HepG2 (cell line): ENCODE measurements around the gene DOK1. TPM values are rescaled to one million over a fixed set of nuclear protein-coding genes. Genes with fewer than 3 reads are reported as not detected.

Experiments
- ATAC-seq: fragments of 200-7000 bp; cut with Tn5 transposase; 3 replicates; pipeline ENCODE4 v1.9.1; 2020; ENCODE audit warnings: mild to moderate bottlenecking, moderate library complexity
- BruUV-seq: library from RNA; stranded (reverse); fragments of 400-500 nt; replicated peaks from 2 replicates; lab custom pipeline; 2021; lab: Mats Ljungman, UMichigan
- CTCF ChIA-PET: fragments of 300-600 bp; formaldehyde crosslinking; extraction: SDS; loops from one replicate; lab custom pipeline; 2021; ENCODE audit warnings: low total read pairs, inconsistent platforms, low intra/inter-chr PET ratio; lab: Yijun Ruan, JAX
- POLR2A ChIA-PET: fragments of 350-600 bp; sonication (Branson Sonifier 250); formaldehyde crosslinking; loops from one replicate; lab custom pipeline; 2020; ENCODE audit warnings: antibody characterized with exemption, inconsistent platforms; lab: Yijun Ruan, JAX
- DNase-seq: peaks from one replicate; pipeline ENCODE4 v3.0.0-alpha.2; 2015; ENCODE audit warnings: low spot score
- FAIRE-seq: peaks from 3 replicates; lab custom pipeline; 2011; peaks lifted over from hg19 to GRCh38; lab: Jason Lieb, UNC
- H2AFZ ChIP-seq: one replicate; pipeline ENCODE4 v1.6.1; 2011; ENCODE audit warnings: low read length, inconsistent platforms
- H3K27ac ChIP-seq: fragments of 300-600 bp; 3 replicates; pipeline ENCODE4 v1.8.0; 2011; ENCODE audit warnings: mixed run types, mild to moderate bottlenecking, mixed read lengths, low read length, inconsistent platforms; ENCODE audit not compliant: insufficient read depth; ENCODE audit errors: extremely low read length
- H3K27me3 ChIP-seq, 2 experiments: fragments of 200-600 bp in 1 of 2; 2 replicates in 1 of 2; 3 replicates in 1 of 2; pipeline versions ENCODE4 v1.6.0 to v1.8.0; 2011; ENCODE audit warnings: low read length in 2 of 2, mild to moderate bottlenecking in 2 of 2, moderate library complexity in 2 of 2, inconsistent platforms in 1 of 2; ENCODE audit not compliant: insufficient read depth in 2 of 2, control insufficient read depth in 1 of 2
- H3K36me3 ChIP-seq, 2 experiments: fragments of 200-600 bp in 1 of 2; replicated peaks in 1 of 2; 2 replicates in 1 of 2; 3 replicates in 1 of 2; pipeline versions ENCODE4 v1.5.1 to v1.8.0; 2011; ENCODE audit warnings: low read length in 2 of 2, inconsistent platforms in 1 of 2; ENCODE audit not compliant: insufficient read depth in 2 of 2, control insufficient read depth in 1 of 2
- H3K4me1 ChIP-seq: 2 replicates; pipeline ENCODE4 v1.5.1; 2012; ENCODE audit warnings: low read length, inconsistent platforms; ENCODE audit not compliant: insufficient read depth
- H3K4me2 ChIP-seq: 2 replicates; pipeline ENCODE4 v1.6.0; 2011; ENCODE audit warnings: low read depth, low read length, inconsistent platforms
- H3K4me3 ChIP-seq, 3 experiments: fragments of 200-600 bp in 1 of 3; sonication (generic), shearing (Covaris generic) in 1 of 3; replicated peaks in 1 of 3; 2 replicates each; pipeline ENCODE4 v1.5.1; 2011 to 2016; ENCODE audit warnings: low read length in 3 of 3, inconsistent platforms in 2 of 3, low read depth in 2 of 3, mild to moderate bottlenecking in 2 of 3, control low read depth in 1 of 3, mixed read lengths in 1 of 3; ENCODE audit not compliant: insufficient read depth in 1 of 3
- H3K79me2 ChIP-seq: one replicate; pipeline ENCODE4 v1.6.1; 2011; ENCODE audit warnings: low read length, inconsistent platforms; ENCODE audit not compliant: insufficient read depth
- H3K9ac ChIP-seq: 2 replicates; pipeline ENCODE4 v1.6.0; 2011; ENCODE audit warnings: mild to moderate bottlenecking, low read depth, low read length, inconsistent platforms; ENCODE audit not compliant: insufficient read depth
- H3K9me3 ChIP-seq: 2 replicates; pipeline ENCODE4 v1.5.1; 2012; ENCODE audit warnings: mild to moderate bottlenecking, low read length
- H4K20me1 ChIP-seq: 2 replicates; pipeline ENCODE4 v1.6.0; 2011; ENCODE audit warnings: inconsistent platforms, mild to moderate bottlenecking, low read length, moderate library complexity; ENCODE audit not compliant: insufficient read depth
- FOSL2 ChIP-seq: sonication (generic); formaldehyde crosslinking; IDR thresholded peaks from 2 replicates; pipeline ENCODE4 v1.4.0; 2020; ENCODE audit warnings: missing genetic modification reagents
- HNRNPL ChIP-seq: fragments of 200-400 bp; formaldehyde crosslinking; IDR thresholded peaks from 2 replicates; pipeline ENCODE4 v1.6.1; 2017; ENCODE audit warnings: mild to moderate bottlenecking, low read depth, low read length
- NFIB ChIP-seq: sonication (generic); formaldehyde crosslinking; IDR thresholded peaks from 2 replicates; pipeline ENCODE4 v1.9.0; 2021; ENCODE audit warnings: missing genetic modification reagents, mild to moderate bottlenecking, borderline replicate concordance
- NR3C1 ChIP-seq: sonication (generic); formaldehyde crosslinking; IDR thresholded peaks from 2 replicates; pipeline ENCODE4 v1.4.0; 2020; ENCODE audit warnings: missing genetic modification reagents
- PAF1 ChIP-seq: IDR thresholded peaks from 2 replicates; pipeline ENCODE4 v1.6.1; 2016; ENCODE audit warnings: missing genetic modification reagents, missing compliant biosample characterization
- PHF8 ChIP-seq: sonication (generic); formaldehyde crosslinking; IDR thresholded peaks from 2 replicates; pipeline ENCODE4 v1.5.0; 2020; ENCODE audit warnings: missing genetic modification reagents
- SNRNP70 ChIP-seq: fragments of 200-400 bp; formaldehyde crosslinking; IDR thresholded peaks from 2 replicates; pipeline ENCODE4 v1.6.1; 2017; ENCODE audit warnings: mild to moderate bottlenecking, low read depth, low read length, moderate library complexity
- ZNF33A ChIP-seq: sonication (generic); formaldehyde crosslinking; IDR thresholded peaks from 2 replicates; pipeline ENCODE4 v1.5.1; 2020; ENCODE audit warnings: missing genetic modification reagents, mild to moderate bottlenecking, moderate library complexity, borderline replicate concordance
- ZNF713 ChIP-seq: sonication (generic); formaldehyde crosslinking; IDR thresholded peaks from 2 replicates; pipeline ENCODE4 v1.4.0; 2020; ENCODE audit warnings: mild to moderate bottlenecking, missing genetic modification reagents
- ZNF761 ChIP-seq: sonication (generic); formaldehyde crosslinking; conservative IDR thresholded peaks from 2 replicates; pipeline ENCODE4 v1.4.0; 2020; ENCODE audit warnings: mild to moderate bottlenecking, missing genetic modification reagents
- ZNF775 ChIP-seq: sonication (generic); formaldehyde crosslinking; IDR thresholded peaks from 2 replicates; pipeline ENCODE4 v1.4.0; 2020; ENCODE audit warnings: missing genetic modification reagents, mild to moderate bottlenecking, moderate library complexity, borderline replicate concordance
- ZSCAN22 ChIP-seq: sonication (generic); formaldehyde crosslinking; IDR thresholded peaks from 2 replicates; pipeline ENCODE4 v1.4.0; 2020; ENCODE audit warnings: mild to moderate bottlenecking, missing genetic modification reagents
- WGBS: methylation state at CpG from one replicate; pipeline ENCODE4 v1.1.6; 2017; ENCODE audit warnings: low lambda C conversion rate; 5-methylcytosine and 5-hydroxymethylcytosine counted together
- in situ Hi-C: cut with HindIII; loops from 2 replicates; pipeline ENCODE4 v1.10.0; 2017; ENCODE audit warnings: low pct_unique_long_range_greater_than_20kb; ENCODE audit not compliant: extremely low pct_ligation_motif_present
- intact Hi-C: fragments of 100-400 bp; cut with micrococcal nuclease; formaldehyde crosslinking; loops from one replicate; pipeline ENCODE4 v1.10.0; 2022; ENCODE audit not compliant: unreplicated experiment
- polyA plus RNA-seq, 8 experiments: library from polyadenylated mRNA; depleted of rRNA in 3 of 8; stranded (reverse) in 7 of 8; unstranded in 1 of 8; fragments of >200 nt; fragmentation: Illumina TruSeq in 4 of 8; extraction: Trizol in 4 of 8; gene quantifications; 2 replicates each; pipeline versions ENCODE4 v1.2.1 to v1.2.3, GENCODE V29; 2011 to 2016; ENCODE audit warnings: low read depth in 4 of 8, missing spikeins in 1 of 8, mixed read lengths in 1 of 8; ENCODE audit not compliant: insufficient read depth in 1 of 8
- total RNA-seq, 5 experiments: library from RNA; depleted of rRNA; stranded (reverse); fragments of >200 nt; fragmentation: Illumina TruSeq; extraction: Trizol; gene quantifications; 2 replicates each; pipeline ENCODE4 v1.2.3, GENCODE V29; 2016; ENCODE audit warnings: low read depth in 1 of 5
- TF ChIP-seq, protein P1 (sequence below): sonication (generic); formaldehyde crosslinking; IDR thresholded peaks from 2 replicates; pipeline ENCODE4 v1.4.0; 2020; ENCODE audit warnings: missing genetic modification reagents, borderline replicate concordance

The DOK1 gene
- total and polyA plus RNA-seq, 2 of the 13 experiments (the other 11 are each of a cell fraction or from before 2014, with no cell fraction given): 0.53 to 0.74 TPM

DNA sequence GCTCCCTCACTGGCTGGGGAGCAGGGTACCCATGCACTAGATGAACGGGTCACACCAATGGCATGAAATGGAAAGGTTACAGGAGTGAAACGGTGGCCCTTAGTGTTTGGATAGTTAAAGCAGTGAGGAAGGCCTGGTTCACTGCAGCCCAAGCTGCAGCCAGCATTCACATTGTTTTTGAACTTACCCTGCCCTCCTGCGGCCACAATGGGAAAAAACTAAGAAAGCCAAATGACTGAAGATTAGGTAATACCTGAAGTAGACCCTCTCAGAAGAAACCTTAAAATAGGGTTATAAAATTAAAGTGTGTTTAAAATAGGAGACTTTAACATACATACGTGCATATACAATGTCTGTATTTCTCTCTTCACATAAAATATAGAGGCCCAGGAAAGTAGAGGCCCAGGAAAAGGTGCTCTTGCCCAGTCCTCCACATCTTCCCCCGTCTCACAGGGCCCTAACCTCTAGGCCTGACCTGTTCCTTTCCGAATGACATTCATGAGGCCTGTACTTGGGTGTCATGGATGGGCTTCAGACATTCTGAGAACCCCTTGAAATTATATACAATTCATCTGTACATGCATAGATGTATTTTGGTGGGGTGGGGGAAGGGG lies 33.3 kb downstream of the DOK1 start:
- intact Hi-C loops: loop anchor here (1.0 to 5.0 kb wide), 6 partner anchors 43 to 335 kb away; partner anchors contain the start of genes AUP1, HTRA2, PCGF1 and TTC31
- Histone ChIP-seq H3K4me2 (peak overlapping the region; percentile 54), H3K27ac (no peak overlapping the region), H3K9ac (no peak overlapping the region), H2AFZ (no peak overlapping the region), H4K20me1 (no peaks in the 10 kb centered on the region), H3K4me3 (no peak overlapping the region), H3K27me3 (peaks cover 0 to 4% of the 10 kb centered on the region in 2 experiments; a peak in 3 of 5 replicates), H3K9me3 (no peaks in the 10 kb centered on the region), H3K79me2 (no peaks in the 10 kb centered on the region), H3K4me1 (peaks cover 20% of the 10 kb centered on the region), H3K36me3 (no peaks in the 10 kb centered on the region)
- WGBS: 11% methylated on average over 6 of the region's 6 CpGs
- in situ Hi-C loops: no loop called here
- POLR2A ChIA-PET: interaction anchor here (1.0 to 1.3 kb wide), 3 partner anchors 80 to 116 kb away, joined by 3 to 6 read pairs (median 3); partner anchors contain the start of genes CCDC142, MRPL53, PCGF1 and TTC31
- DNase-seq: peak; percentile 77
- FAIRE-seq: peak; percentile 82
- CTCF ChIA-PET: interaction anchor here (0.8 to 1.8 kb wide), 6 partner anchors 81 to 338 kb away, joined by 4 to 12 read pairs (median 5); partner anchors contain the start of genes CCDC142, PCGF1 and TTC31
- peak; percentile 96 for ATAC-seq
- no TSS peak for BruUV-seq
- no peak for TF ChIP-seq NR3C1 (CRISPR knock-in tag)
- TF ChIP-seq ZNF775 (CRISPR knock-in tag): no peak
- TF ChIP-seq HNRNPL: no peak
- TF ChIP-seq ZSCAN22 (CRISPR knock-in tag): no peak
- TF ChIP-seq FOSL2: no peak
- no peak for TF ChIP-seq ZNF33A (CRISPR knock-in tag)
- no peak for TF ChIP-seq SNRNP70
- no peak for TF ChIP-seq PAF1 (CRISPR knock-in tag)
- TF ChIP-seq PHF8 (CRISPR knock-in tag): 0 out of 2 replicates have a peak, but pooled peaks have one; percentile 14
- no peak for TF ChIP-seq ZNF761 (CRISPR knock-in tag)
- no peak for TF ChIP-seq NFIB (CRISPR knock-in tag)
- TF ChIP-seq ZNF713: no peak
- TF ChIP-seq, protein P1, sequence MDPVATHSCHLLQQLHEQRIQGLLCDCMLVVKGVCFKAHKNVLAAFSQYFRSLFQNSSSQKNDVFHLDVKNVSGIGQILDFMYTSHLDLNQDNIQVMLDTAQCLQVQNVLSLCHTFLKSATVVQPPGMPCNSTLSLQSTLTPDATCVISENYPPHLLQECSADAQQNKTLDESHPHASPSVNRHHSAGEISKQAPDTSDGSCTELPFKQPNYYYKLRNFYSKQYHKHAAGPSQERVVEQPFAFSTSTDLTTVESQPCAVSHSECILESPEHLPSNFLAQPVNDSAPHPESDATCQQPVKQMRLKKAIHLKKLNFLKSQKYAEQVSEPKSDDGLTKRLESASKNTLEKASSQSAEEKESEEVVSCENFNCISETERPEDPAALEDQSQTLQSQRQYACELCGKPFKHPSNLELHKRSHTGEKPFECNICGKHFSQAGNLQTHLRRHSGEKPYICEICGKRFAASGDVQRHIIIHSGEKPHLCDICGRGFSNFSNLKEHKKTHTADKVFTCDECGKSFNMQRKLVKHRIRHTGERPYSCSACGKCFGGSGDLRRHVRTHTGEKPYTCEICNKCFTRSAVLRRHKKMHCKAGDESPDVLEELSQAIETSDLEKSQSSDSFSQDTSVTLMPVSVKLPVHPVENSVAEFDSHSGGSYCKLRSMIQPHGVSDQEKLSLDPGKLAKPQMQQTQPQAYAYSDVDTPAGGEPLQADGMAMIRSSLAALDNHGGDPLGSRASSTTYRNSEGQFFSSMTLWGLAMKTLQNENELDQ (CRISPR knock-in tag): peak; percentile 8; the same call in 1 of the 2 replicates
